Lung (tissue), 12 donors: ENCODE results near the gene RBP7. TPM values are rescaled to one million over a fixed set of nuclear protein-coding genes. Genes with fewer than 3 reads are reported as not detected.
A peak's percentile ranks its signal among the peaks of the same experiment; 100 is the strongest.

Experiments used
- ATAC-seq: fragments of 200-7000 bp; cut with Tn5 transposase; one replicate; pipeline ENCODE4 v1.9.1; 2020; ENCODE audit warnings: moderate number of reproducible peaks; ENCODE audit not compliant: insufficient read depth, low FRiP score
- DNase-seq, 3 donors: peaks; one replicate each; pipeline ENCODE4 v3.0.0-alpha.2; 2013 to 2017
- H3K27ac ChIP-seq, 2 donors: one replicate each; pipeline ENCODE4 v1.5.1; 2013; ENCODE audit warnings: mild to moderate bottlenecking in 2 of 2, moderate library complexity in 2 of 2, control low read depth in 1 of 2, inconsistent platforms in 1 of 2, low read depth in 1 of 2, low read length in 1 of 2
- H3K27me3 ChIP-seq, 3 donors: one replicate each; pipeline ENCODE4 v1.5.1; 2013; ENCODE audit warnings: low read length in 2 of 3; ENCODE audit not compliant: control insufficient read depth in 3 of 3, insufficient read depth in 3 of 3
- H3K36me3 ChIP-seq, 4 donors: one replicate each; pipeline ENCODE4 v1.5.1; 2013; ENCODE audit warnings: low read length in 4 of 4, mild to moderate bottlenecking in 1 of 4, moderate library complexity in 1 of 4; ENCODE audit not compliant: control insufficient read depth in 4 of 4, insufficient read depth in 4 of 4
- H3K4me1 ChIP-seq, 5 donors: one replicate each; pipeline ENCODE4 v1.5.1; 2013; ENCODE audit warnings: low read length in 5 of 5, mild to moderate bottlenecking in 2 of 5, moderate library complexity in 1 of 5; ENCODE audit not compliant: control insufficient read depth in 5 of 5, insufficient read depth in 5 of 5
- H3K4me3 ChIP-seq: one replicate; pipeline ENCODE4 v1.5.1; 2013; ENCODE audit warnings: mild to moderate bottlenecking, control low read depth, moderate library complexity
- H3K9ac ChIP-seq, 2 donors: one replicate each; pipeline ENCODE4 v1.5.1; 2013; ENCODE audit warnings: low read length in 2 of 2, control low read depth in 1 of 2; ENCODE audit not compliant: insufficient read depth in 1 of 2
- H3K9me3 ChIP-seq, 4 donors: one replicate each; pipeline ENCODE4 v1.5.1; 2013; ENCODE audit warnings: low read length in 3 of 4, mild to moderate bottlenecking in 1 of 4, moderate library complexity in 1 of 4; ENCODE audit not compliant: control insufficient read depth in 4 of 4, insufficient read depth in 3 of 4
- CTCF ChIP-seq: IDR thresholded peaks from 2 replicates; pipeline ENCODE4 v1.5.1; 2012; ENCODE audit warnings: mild to moderate bottlenecking; ENCODE audit errors: control extremely low read depth, extremely low read depth
- WGBS, 2 donors: extraction: QIAGEN DNeasy Blood & Tissue Kit; methylation state at CpG; one replicate each; pipeline ENCODE4 v1.1.7; 2013; 5-methylcytosine and 5-hydroxymethylcytosine counted together
- polyA plus RNA-seq, 2 donors: library from polyadenylated mRNA; stranded (reverse); fragments of 200-250 nt; gene quantifications; one replicate each; pipeline ENCODE4 v1.2.1, GENCODE V29; 2013
- total RNA-seq, 2 donors: library from RNA; depleted of rRNA in 1 of 2; stranded (reverse); fragments of >200 nt in 1 of 2; gene quantifications; one replicate each; pipeline ENCODE4 v1.2.1, GENCODE V29; 2014 to 2021
- donor health status: control.
- donor health status: control.
- donor health status: Bipolar disorder and iron deficiency.
- donor health status: healthy.
- donor health status: DM: yes; HTN: yes; CAD: no.

Gene RBP7
- total and polyA plus RNA-seq, 4 donors: 2.1 to 9.8 (median 7.7) TPM

GRCh38 chr1:9989773-9990172 lies 7.3 kb upstream of the RBP7 start:
- Histone ChIP-seq H3K4me3 (no peak overlapping the region), H3K4me1 (peaks cover 0 to 2% (median 0%) of the 10 kb centered on the region in 5 donors), H3K27ac (peak overlapping the region in 1 of 2 donors; percentile 37), H3K9me3 (no peaks in the 10 kb centered on the region), H3K36me3 (no peaks in the 10 kb centered on the region), H3K27me3 (peaks cover 0 to 3% (median 0%) of the 10 kb centered on the region in 3 donors), H3K9ac (no peak overlapping the region)
- ATAC-seq (no peak), DNase-seq (no peak)
- WGBS, 2 donors: 92 to 94% methylated on average over 5 of the region's 5 CpGs
- TF ChIP-seq CTCF: no peak

DNA sequence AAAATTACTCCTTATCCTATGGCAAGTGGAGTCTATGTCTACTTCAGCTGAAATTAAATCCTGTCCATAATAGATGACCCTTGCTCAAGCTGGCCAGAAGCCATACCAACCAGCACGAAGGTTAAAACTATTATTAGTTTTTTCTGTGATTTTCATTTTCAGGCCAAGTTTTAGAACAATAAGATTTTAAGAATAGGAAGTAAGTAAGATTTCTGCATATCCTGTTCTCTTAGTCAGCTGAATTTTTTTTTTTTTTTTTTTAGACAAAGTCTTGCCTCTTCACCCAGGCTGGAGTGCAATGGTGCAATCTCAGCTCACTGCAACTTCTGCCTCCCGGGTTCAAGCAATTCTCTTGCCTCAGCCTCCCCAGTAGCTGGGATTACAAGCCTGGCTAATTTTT lies 6.1 kb upstream of the RBP7 start:
- TF ChIP-seq CTCF: no peak
- no peaks in the 10 kb centered on the region for H3K9me3 ChIP-seq
- H3K27me3 ChIP-seq: peaks cover 0 to 7% (median 0%) of the 10 kb centered on the region in 3 donors
- no peak overlapping the region for H3K9ac ChIP-seq
- no peaks in the 10 kb centered on the region for H3K36me3 ChIP-seq
- no peak overlapping the region for H3K4me3 ChIP-seq
- peak overlapping the region in 1 of 2 donors; percentile 14 for H3K27ac ChIP-seq
- no peak for ATAC-seq
- peaks cover 0 to 2% (median 0%) of the 10 kb centered on the region in 5 donors for H3K4me1 ChIP-seq
- WGBS, 2 donors: 11 to 38% methylated on average over 2 of the region's 2 CpGs
- no peak for DNase-seq

GRCh38 chr1:9992910-9993309 lies 4.1 kb upstream of the RBP7 start:
- Histone ChIP-seq H3K36me3 (no peaks in the 10 kb centered on the region), H3K4me3 (no peak overlapping the region), H3K9me3 (no peaks in the 10 kb centered on the region), H3K27me3 (peaks cover 0 to 14% (median 10%) of the 10 kb centered on the region in 3 donors), H3K9ac (no peak overlapping the region), H3K27ac (peak overlapping the region in 1 of 2 donors; percentile 47), H3K4me1 (peaks cover 0 to 7% (median 0%) of the 10 kb centered on the region in 5 donors)
- no peak for TF ChIP-seq CTCF
- ATAC-seq: no peak
- DNase-seq: no peak
- 75 to 77% methylated on average over 5 of the region's 5 CpGs for WGBS, 2 donors

DNA sequence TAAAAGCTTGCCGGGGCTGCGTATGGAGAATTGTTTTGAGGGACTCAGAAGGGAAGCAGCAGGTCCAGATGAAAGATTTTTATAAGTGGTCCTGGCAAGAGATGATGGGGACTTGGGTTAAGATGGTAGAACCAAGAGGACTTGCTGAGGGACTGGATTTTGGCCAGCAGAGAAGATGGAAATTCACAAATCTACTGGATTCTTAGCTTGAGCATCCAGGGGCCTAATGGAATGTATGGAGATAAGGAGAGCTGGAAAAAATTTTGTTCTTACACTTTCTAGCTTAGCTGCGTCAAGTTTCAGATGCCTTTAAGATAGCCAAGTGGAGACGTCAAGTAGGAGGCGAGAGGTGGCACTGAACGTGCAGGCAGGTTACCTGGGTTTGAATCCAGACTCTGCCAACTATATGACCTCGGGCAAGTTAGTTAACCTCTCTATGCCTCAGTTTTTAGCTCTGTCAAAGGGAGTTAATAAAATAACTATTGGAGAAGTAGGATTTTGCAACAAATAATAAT lies 3.4 kb upstream of the RBP7 start:
- Histone ChIP-seq H3K36me3 (no peaks in the 10 kb centered on the region), H3K4me3 (no peak overlapping the region), H3K27ac (peak overlapping the region in 1 of 2 donors; percentile 47), H3K27me3 (peaks cover 0 to 20% (median 17%) of the 10 kb centered on the region in 3 donors), H3K9ac (no peak overlapping the region), H3K4me1 (peaks cover 0 to 10% (median 0%) of the 10 kb centered on the region in 5 donors), H3K9me3 (no peaks in the 10 kb centered on the region)
- DNase-seq: no peak
- ATAC-seq: no peak
- 69 to 85% methylated on average over 7 of the region's 7 CpGs for WGBS, 2 donors
- TF ChIP-seq CTCF: no peak
